OCI-LY3 (cell line): Measurements from ENCODE around the gene ASCL5.

Experiments
- EZH2phosphoT487 ChIP-seq: fragments of 200-600 bp; shearing (Covaris generic); IDR thresholded peaks from 2 replicates; pipeline ENCODE4 v1.6.1; 2018; ENCODE audit warnings: antibody characterized with exemption, mixed run types, low read depth
- TF ChIP-seq, protein P1 (sequence below): fragments of 200-600, 300-600 bp; sonication (generic); IDR thresholded peaks from 2 replicates; pipeline ENCODE4 v1.5.1; 2014; ENCODE audit warnings: antibody characterized with exemption, low read length, low read depth

DNA sequence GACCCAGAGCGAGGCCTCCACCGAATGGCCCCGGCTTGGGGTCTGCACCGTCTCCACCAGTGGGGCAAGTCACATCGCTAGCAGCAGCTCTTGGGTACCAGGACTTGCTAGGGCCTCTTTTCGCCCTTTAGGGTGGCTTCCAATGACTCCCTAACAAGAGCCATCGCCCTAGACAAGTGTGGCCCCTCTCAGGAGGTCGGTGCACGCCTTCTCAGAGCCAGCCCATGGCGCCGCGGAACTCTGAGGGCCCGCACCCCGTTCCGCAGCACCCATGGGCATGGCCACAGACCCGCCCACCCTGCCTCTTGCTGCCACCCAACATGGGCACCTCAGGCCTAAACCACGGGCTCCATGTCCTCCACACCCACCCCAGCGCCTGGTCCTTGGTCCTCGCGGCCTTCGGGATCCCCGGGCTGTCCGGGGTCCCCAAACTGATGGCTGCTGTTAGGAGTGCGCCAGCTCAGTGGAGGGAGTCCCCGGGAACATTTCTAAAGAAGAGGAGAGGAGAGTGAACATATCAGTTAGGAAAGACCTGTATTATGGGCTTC, 11.5 kb downstream of the ASCL5 start:
- TF ChIP-seq, protein P1, sequence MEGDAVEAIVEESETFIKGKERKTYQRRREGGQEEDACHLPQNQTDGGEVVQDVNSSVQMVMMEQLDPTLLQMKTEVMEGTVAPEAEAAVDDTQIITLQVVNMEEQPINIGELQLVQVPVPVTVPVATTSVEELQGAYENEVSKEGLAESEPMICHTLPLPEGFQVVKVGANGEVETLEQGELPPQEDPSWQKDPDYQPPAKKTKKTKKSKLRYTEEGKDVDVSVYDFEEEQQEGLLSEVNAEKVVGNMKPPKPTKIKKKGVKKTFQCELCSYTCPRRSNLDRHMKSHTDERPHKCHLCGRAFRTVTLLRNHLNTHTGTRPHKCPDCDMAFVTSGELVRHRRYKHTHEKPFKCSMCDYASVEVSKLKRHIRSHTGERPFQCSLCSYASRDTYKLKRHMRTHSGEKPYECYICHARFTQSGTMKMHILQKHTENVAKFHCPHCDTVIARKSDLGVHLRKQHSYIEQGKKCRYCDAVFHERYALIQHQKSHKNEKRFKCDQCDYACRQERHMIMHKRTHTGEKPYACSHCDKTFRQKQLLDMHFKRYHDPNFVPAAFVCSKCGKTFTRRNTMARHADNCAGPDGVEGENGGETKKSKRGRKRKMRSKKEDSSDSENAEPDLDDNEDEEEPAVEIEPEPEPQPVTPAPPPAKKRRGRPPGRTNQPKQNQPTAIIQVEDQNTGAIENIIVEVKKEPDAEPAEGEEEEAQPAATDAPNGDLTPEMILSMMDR: no peak
- TF ChIP-seq EZH2phosphoT487: no peak
